ENCODE results near the gene TP53RK. TPM values are rescaled to one million over a fixed set of nuclear protein-coding genes. Genes with fewer than 3 reads are reported as not detected.

The TP53RK gene
- total and polyA plus RNA-seq, 2 of the 4 experiments (the other 2 are of a cell fraction): 8.7 to 10.6 TPM

- BruUV-seq (replicated peaks): no TSS peak
- Histone ChIP-seq H3K56ac (ENCODE audit: extremely low read depth, insufficient read depth, low read length) (no peak overlapping the region), H3K23ac (ENCODE audit: low read depth, low read length) (no peak overlapping the region), H3K9ac (ENCODE audit: low read depth, low read length) (no peak overlapping the region), H4K91ac (ENCODE audit: insufficient read depth, low read depth, low read length) (no peak overlapping the region), H2BK20ac (ENCODE audit: low read depth, low read length) (no peak overlapping the region), H4K8ac (ENCODE audit: low read depth in 2 of 2, low read length in 2 of 2) (no peak overlapping the region), H2BK15ac (ENCODE audit: low read depth, low read length) (no peak overlapping the region), H3K14ac (replicated peaks; ENCODE audit: low read depth, low read length) (no peak overlapping the region), H3K9me1 (ENCODE audit: insufficient read depth, low read length) (no peaks in the 10 kb centered on the region), H3K4me1 (ENCODE audit: control insufficient read depth, insufficient read depth, low read length) (peaks cover 3% of the 10 kb centered on the region; the same call in 1 of the 2 replicates), H4K20me1 (ENCODE audit: insufficient read depth, low read length) (no peaks in the 10 kb centered on the region), H3K4me3 (ENCODE audit: insufficient read depth, low read depth, low read length) (no peak overlapping the region), H3K27ac (ENCODE audit: insufficient read depth, low read length) (no peak overlapping the region), H3K27me3 (ENCODE audit: control insufficient read depth, insufficient read depth, low read length) (peaks cover 27% of the 10 kb centered on the region), H2AK9ac (replicated peaks; ENCODE audit: low read depth, low read length, poor library complexity) (no peak overlapping the region), H3K36me3 (ENCODE audit: control insufficient read depth, insufficient read depth, low read length) (no peaks in the 10 kb centered on the region), H2BK5ac (ENCODE audit: low read depth, low read length, poor library complexity, severe bottlenecking) (no peak overlapping the region), H3K79me1 (ENCODE audit: low read depth in 1 of 2, low read length in 2 of 2) (no peaks in the 10 kb centered on the region), H2AFZ (replicated peaks; ENCODE audit: low read length, poor library complexity) (no peak overlapping the region), H3K18ac (ENCODE audit: low read depth, low read length) (no peak overlapping the region), H2BK120ac (ENCODE audit: low read depth, low read length) (no peak overlapping the region), H3K9me3 (ENCODE audit: control insufficient read depth, insufficient read depth, low read length) (no peaks in the 10 kb centered on the region), H3K4ac (ENCODE audit: low read depth, low read length) (no peak overlapping the region), H2AK5ac (ENCODE audit: low read depth, low read length) (no peak overlapping the region), H4K5ac (ENCODE audit: low read depth, low read length) (no peak overlapping the region), H3K4me2 (ENCODE audit: low read depth, low read length) (no peak overlapping the region)
- CTCF ChIA-PET: interaction anchor here (0.5 kb wide), 1 partner anchor 29 kb away, joined by 5 read pairs; no protein-coding TSS in a partner anchor
- POLR2A ChIA-PET (ENCODE audit: unreplicated experiment): no interaction called here
- TF ChIP-seq SMC3 (IDR thresholded peaks at IDR 0.05; ENCODE audit: low read depth, low read length): no peak
- TF ChIP-seq MAFK (IDR thresholded peaks at IDR 0.05; ENCODE audit: low read depth, low read length): no peak
- no peak for TF ChIP-seq ELK1 (IDR thresholded peaks at IDR 0.05; ENCODE audit: borderline replicate concordance, low read depth, low read length)
- no peak for TF ChIP-seq BHLHE40 (IDR thresholded peaks at IDR 0.05; ENCODE audit: low read depth, low read length)
- TF ChIP-seq MAZ (IDR thresholded peaks at IDR 0.05; ENCODE audit: borderline replicate concordance, low read depth, low read length): no peak
- TF ChIP-seq CEBPB (IDR thresholded peaks at IDR 0.05; ENCODE audit: low read depth, low read length): no peak
- TF ChIP-seq CHD1 (IDR thresholded peaks at IDR 0.05; ENCODE audit: low read depth, low read length): no peak
- TF ChIP-seq MXI1 (IDR thresholded peaks at IDR 0.05; ENCODE audit: borderline replicate concordance, low read depth, low read length): no peak
- TF ChIP-seq USF2 (IDR thresholded peaks at IDR 0.05; ENCODE audit: low read depth, low read length): no peak
- no peak for TF ChIP-seq NFE2L2 (IDR thresholded peaks at IDR 0.05; ENCODE audit: low read depth, low read length)
- no peak for TF ChIP-seq CTCF (conservative IDR thresholded peaks at IDR 0.05; ENCODE audit: low read depth, low read length)
- TF ChIP-seq FOS (IDR thresholded peaks at IDR 0.05; ENCODE audit: low read depth, low read length): no peak
- TF ChIP-seq RAD21 (IDR thresholded peaks at IDR 0.05; ENCODE audit: low read length): no peak
- no peak for TF ChIP-seq POLR2A (IDR thresholded peaks at IDR 0.05; ENCODE audit: low read depth, low read length)
- no peak for ATAC-seq (ENCODE audit: low read depth)
- intact Hi-C loops (cut with micrococcal nuclease) (loop anchor here (10.0 kb wide), 1 partner anchor 56 kb away; no protein-coding TSS in a partner anchor), dilution Hi-C loops (cut with HindIII; ENCODE audit: low sequenced_read_pairs, unreplicated experiment) (no loop called here), in situ Hi-C loops (cut with MboI; ENCODE audit: low sequenced_read_pairs) (no loop called here)
- no peak for DNase-seq
- 85% methylated on average over 7 of the region's 10 CpGs; no CpG with 5 or more reads in 1 of the 2 experiments for WGBS, 2 experiments (ENCODE audit: extremely low coverage in 2 of 2, insufficient read length in 1 of 2)
These were observed 38.6 kb downstream of the TP53RK start for GRCh38 chr20:46650575-46651090.

Measured in IMR-90 (cell line).